Adrenal gland (tissue), 12 donors: ENCODE results near the gene SRI. TPM values are rescaled to one million over a fixed set of nuclear protein-coding genes. Genes with fewer than 3 reads are reported as not detected.

ENCODE experiments used
- DNase-seq, 7 donors: peaks; one replicate each; pipeline ENCODE4 v3.0.0-alpha.2; 2019 to 2020
- H3K27ac ChIP-seq, 5 donors: fragments of 200-600 bp; sonication (generic) in 4 of 5; 1 replicate in 3 of 5; 2 replicates in 2 of 5; pipeline versions ENCODE4 v1.5.1 to v1.8.0; 2016 to 2020; ENCODE audit warnings: mild to moderate bottlenecking in 1 of 5
- H3K27me3 ChIP-seq: fragments of 200-600 bp; 2 replicates; pipeline ENCODE4 v1.8.0; 2021
- H3K36me3 ChIP-seq, 2 donors: fragments of 200-600 bp; replicated peaks in 1 of 2; 1 replicate in 1 of 2; 2 replicates in 1 of 2; pipeline versions ENCODE4 v1.5.1 to v1.8.0; 2018 to 2022
- H3K4me1 ChIP-seq, 2 donors: fragments of 200-600 bp; replicated peaks in 1 of 2; 1 replicate in 1 of 2; 2 replicates in 1 of 2; pipeline versions ENCODE4 v1.5.1 to v1.8.0; 2018 to 2021
- H3K4me3 ChIP-seq, 4 donors: fragments of 200-600 bp; sonication (generic) in 3 of 4; one replicate each; pipeline ENCODE4 v1.5.1; 2016 to 2018
- H3K9me3 ChIP-seq, 3 donors: fragments of 200-600 bp; sonication (generic) in 1 of 3; replicated peaks in 1 of 3; 1 replicate in 2 of 3; 2 replicates in 1 of 3; pipeline versions ENCODE4 v1.5.1 to v1.8.0; 2016 to 2021
- CTCF ChIP-seq, 6 experiments: fragments of 450-650 bp in 4 of 6; fragments of 200-600 bp in 2 of 6; sonication (generic) in 1 of 6; IDR thresholded peaks; 1 replicate in 5 of 6; 2 replicates in 1 of 6; pipeline versions ENCODE4 v1.5.1 to v1.8.0; 2016 to 2021; ENCODE audit warnings: antibody characterized with exemption in 6 of 6, mild to moderate bottlenecking in 2 of 6, moderate library complexity in 1 of 6
- POLR2A ChIP-seq, 2 donors: fragments of 450-650 bp; IDR thresholded peaks; one replicate each; pipeline ENCODE4 v1.6.1; 2017; ENCODE audit warnings: antibody characterized with exemption in 2 of 2, mild to moderate bottlenecking in 2 of 2, moderate library complexity in 1 of 2
- WGBS, 4 donors: extraction: QIAGEN DNeasy Blood & Tissue Kit in 2 of 4; methylation state at CpG; one replicate each; pipeline versions ENCODE4 v1.1.5 to v1.1.7; 2013 to 2017; 5-methylcytosine and 5-hydroxymethylcytosine counted together
- intact Hi-C, 2 donors: fragments of 100-400 bp; cut with DNase I; formaldehyde crosslinking; loops; one replicate each; pipeline versions ENCODE4 v1.14.1 to v1.15.0; 2022 to 2023
- polyA plus RNA-seq, 3 donors: library from polyadenylated mRNA; stranded (reverse); fragments of 200-250 nt in 2 of 3; fragments of 350-450 nt in 1 of 3; fragmentation: Illumina TruSeq in 1 of 3; extraction: RNeasy Lipid Tissue Mini Kit (QIAGEN cat#74804) in 1 of 3; gene quantifications; one replicate each; pipeline ENCODE4 v1.2.3, GENCODE V29; 2013 to 2014
- total RNA-seq, 9 donors: library from RNA; depleted of rRNA in 4 of 9; stranded (reverse); fragments of >200 nt in 4 of 9; fragments of 120-200 nt in 1 of 9; fragmentation: NEBNext Ultra II Directional in 1 of 9; extraction: Animal tissue kit (Norgen Biotek cat#: 25700) in 1 of 9; gene quantifications; one replicate each; pipeline versions ENCODE4 v1.1.0 to v1.2.4, GENCODE V29; 2013 to 2023
- donor health status: healthy with polysubstance abuse.
- donor health status: Bipolar disorder and iron deficiency.
- donor health status: DM: yes; HTN: yes; CAD: no.
- donor health status: DM: no; HTN: no; CAD: no.
- donor health status: DM: no; HTN: no; CAD: no.
- donor health status: DM: yes; HTN: yes; CAD: no.

Gene SRI
- total and polyA plus RNA-seq, 12 donors: 37.7 to 163 (median 94.1) TPM

GRCh38 chr7:88191911-88192310 lies 27.9 kb downstream of the SRI start:
- intact Hi-C loops: no loop called here
- Histone ChIP-seq H3K27ac (no peak overlapping the region), H3K27me3 (no peaks in the 10 kb centered on the region), H3K4me1 (no peaks in the 10 kb centered on the region), H3K4me3 (no peak overlapping the region), H3K9me3 (no peaks in the 10 kb centered on the region), H3K36me3 (no peaks in the 10 kb centered on the region)
- WGBS, 4 donors: 88 to 92% (median 91%) methylated on average over 3 of the region's 3 CpGs
- TF ChIP-seq POLR2A (IDR thresholded peaks at IDR 0.05) (no peak), CTCF (IDR thresholded peaks at IDR 0.05) (no peak)
- no peak for DNase-seq

GRCh38 chr7:88185650-88186049 lies 34.2 kb downstream of the SRI start:
- no peak for DNase-seq
- H3K27me3 ChIP-seq: no peaks in the 10 kb centered on the region
- H3K9me3 ChIP-seq: no peaks in the 10 kb centered on the region

GRCh38 chr7:88184848-88185304 lies 35.0 kb downstream of the SRI start:
- no peak for TF ChIP-seq CTCF (IDR thresholded peaks at IDR 0.05)
- no peak for TF ChIP-seq POLR2A (IDR thresholded peaks at IDR 0.05)
- Histone ChIP-seq H3K27me3 (no peaks in the 10 kb centered on the region), H3K9me3 (no peaks in the 10 kb centered on the region), H3K27ac (peak overlapping the region in 1 of 5 donors; percentile 35), H3K4me1 (peaks cover 0 to 12% of the 10 kb centered on the region in 2 donors), H3K36me3 (no peaks in the 10 kb centered on the region), H3K4me3 (no peak overlapping the region)
- 73 to 78% (median 74%) methylated on average over 5 of the region's 5 CpGs for WGBS, 4 donors
- peak in 5 of 7 donors; percentile 17 to 41 (median 28) for DNase-seq
- intact Hi-C loops: no loop called here

More at GRCh38 chr7:88185650-88186049, 34.2 kb downstream of the SRI start:
- intact Hi-C loops: no loop called here
- Histone ChIP-seq H3K4me3 (no peak overlapping the region), H3K4me1 (peaks cover 0 to 12% of the 10 kb centered on the region in 2 donors), H3K27ac (no peak overlapping the region), H3K36me3 (no peaks in the 10 kb centered on the region)
- TF ChIP-seq CTCF (IDR thresholded peaks at IDR 0.05) (no peak), POLR2A (IDR thresholded peaks at IDR 0.05) (no peak)

- DNase-seq: no peak
- Histone ChIP-seq H3K4me3 (no peak overlapping the region), H3K27ac (no peak overlapping the region), H3K27me3 (no peaks in the 10 kb centered on the region), H3K4me1 (peaks cover 0 to 12% of the 10 kb centered on the region in 2 donors), H3K36me3 (no peaks in the 10 kb centered on the region), H3K9me3 (no peaks in the 10 kb centered on the region)
- intact Hi-C loops: no loop called here
- TF ChIP-seq CTCF (IDR thresholded peaks at IDR 0.05): no peak
- TF ChIP-seq POLR2A (IDR thresholded peaks at IDR 0.05): no peak
- WGBS, 4 donors: 91 to 98% (median 92%) methylated on average over 1 of the region's 1 CpG
Measured at GRCh38 chr7:88183051-88183450, 36.8 kb downstream of the SRI start.
